Measurements from ENCODE around the gene NEURL3. TPM values are rescaled to one million over a fixed set of nuclear protein-coding genes. Genes with fewer than 3 reads are reported as not detected.

The NEURL3 gene
- polyA plus RNA-seq, 3 donors from 2014 or later = not detected

DNA sequence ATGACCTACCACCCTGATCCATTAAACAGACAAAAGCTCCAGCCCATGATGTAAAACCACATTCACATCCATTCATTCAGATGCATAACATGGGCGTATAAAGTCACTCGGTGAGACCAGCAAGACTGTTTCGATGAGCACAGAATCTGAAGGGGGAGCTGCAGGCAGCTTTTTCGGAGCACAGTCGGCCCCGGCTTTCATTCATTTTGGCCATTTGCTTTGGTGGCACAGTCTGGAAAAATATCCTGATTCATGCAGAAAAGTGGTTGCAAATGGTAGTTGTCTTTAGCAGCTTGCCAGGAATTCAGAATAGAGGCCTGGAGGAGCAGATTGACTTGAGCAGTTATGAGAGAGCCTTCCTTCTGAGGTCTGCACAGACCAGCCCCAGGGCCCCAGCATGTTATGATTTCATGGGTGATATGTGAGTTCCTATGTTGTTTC, 42.6 kb upstream of the NEURL3 start:
- DNase-seq = no peak
- peaks cover 23 to 42% (median 37%) of the 10 kb centered on the region in 3 donors for H3K36me3 Mint-ChIP-seq
- H3K4me1 Mint-ChIP-seq = peaks cover 55 to 58% of the 10 kb centered on the region in 2 donors
- no peaks in the 10 kb centered on the region for H3K9me3 Mint-ChIP-seq
- peak overlapping the region in 4 of 6 donors; percentile 49 to 64 (median 56) for H3K27ac Mint-ChIP-seq
- H3K4me3 Mint-ChIP-seq = peak overlapping the region; percentile 34 to 79 (median 50)
- H3K27me3 Mint-ChIP-seq (ENCODE audit: low read depth in 3 of 3) = peaks cover 8 to 16% (median 12%) of the 10 kb centered on the region in 3 donors

GRCh38 chr2:96547203-96547641, 42.1 kb upstream of the NEURL3 start:
- H3K4me3 Mint-ChIP-seq = peak overlapping the region; percentile 34 to 79 (median 50)
- H3K4me1 Mint-ChIP-seq = peaks cover 59 to 62% of the 10 kb centered on the region in 2 donors
- DNase-seq = no peak
- no peaks in the 10 kb centered on the region for H3K9me3 Mint-ChIP-seq
- H3K27me3 Mint-ChIP-seq (ENCODE audit: low read depth in 3 of 3) = peaks cover 8 to 16% (median 14%) of the 10 kb centered on the region in 3 donors
- H3K36me3 Mint-ChIP-seq = peaks cover 23 to 46% (median 37%) of the 10 kb centered on the region in 3 donors
- H3K27ac Mint-ChIP-seq = peak overlapping the region in 4 of 6 donors; percentile 49 to 64 (median 56)

- peaks cover 63 to 66% of the 10 kb centered on the region in 2 donors for H3K4me1 Mint-ChIP-seq
- DNase-seq = peak; percentile 36 to 53 (median 42)
- H3K36me3 Mint-ChIP-seq = peaks cover 23 to 46% (median 37%) of the 10 kb centered on the region in 3 donors
- H3K9me3 Mint-ChIP-seq = no peaks in the 10 kb centered on the region
- H3K4me3 Mint-ChIP-seq = peak overlapping the region; percentile 77 to 87 (median 85)
- peak overlapping the region in 5 of 6 donors; percentile 63 to 93 (median 85) for H3K27ac Mint-ChIP-seq
- H3K27me3 Mint-ChIP-seq (ENCODE audit: low read depth in 3 of 3) = peaks cover 8 to 16% (median 14%) of the 10 kb centered on the region in 3 donors
Measured at GRCh38 chr2:96546797-96547196, 41.6 kb upstream of the NEURL3 start.

GRCh38 chr2:96546321-96546720, 41.2 kb upstream of the NEURL3 start:
- peaks cover 23 to 46% (median 37%) of the 10 kb centered on the region in 3 donors for H3K36me3 Mint-ChIP-seq
- no peaks in the 10 kb centered on the region for H3K9me3 Mint-ChIP-seq
- peaks cover 68 to 71% of the 10 kb centered on the region in 2 donors for H3K4me1 Mint-ChIP-seq
- H3K4me3 Mint-ChIP-seq = peak overlapping the region; percentile 77 to 87 (median 85)
- H3K27me3 Mint-ChIP-seq (ENCODE audit: low read depth in 3 of 3) = peaks cover 8 to 16% (median 14%) of the 10 kb centered on the region in 3 donors
- DNase-seq = peak; percentile 75 to 80 (median 77)
- peak overlapping the region; percentile 77 to 93 (median 86) for H3K27ac Mint-ChIP-seq

DNA sequence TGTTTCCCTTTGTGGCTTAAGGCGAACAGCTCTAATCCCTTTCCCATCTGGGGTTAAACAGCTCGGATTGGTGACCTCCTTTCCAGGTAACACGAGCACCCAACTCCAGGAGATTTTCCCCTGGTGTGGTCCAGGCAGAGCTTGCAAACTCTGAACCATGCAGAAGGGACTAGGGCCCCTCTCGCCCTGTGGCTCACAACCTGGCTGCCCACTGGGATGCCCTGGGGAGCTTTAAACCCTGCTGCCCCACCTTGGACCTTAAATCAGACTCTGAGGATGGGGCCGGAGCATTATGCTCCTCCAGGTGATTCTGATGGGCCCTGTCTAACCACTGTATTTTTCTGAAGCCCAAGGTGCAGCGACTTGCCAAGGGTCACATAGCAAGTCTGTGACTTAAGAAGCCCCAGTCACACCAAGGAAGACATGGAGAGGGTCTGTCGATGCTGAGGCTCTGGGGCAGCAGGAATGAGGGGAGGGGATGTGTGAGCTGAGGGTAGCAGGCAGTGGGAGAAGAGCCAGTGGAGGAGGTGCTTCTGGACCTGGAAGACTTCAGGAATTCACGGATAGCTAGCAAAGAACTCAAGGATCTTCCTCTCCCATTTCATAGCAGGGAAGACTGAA, 37.3 kb upstream of the NEURL3 start:
- H3K4me1 Mint-ChIP-seq = peaks cover 84 to 86% of the 10 kb centered on the region in 2 donors
- DNase-seq = no peak
- H3K36me3 Mint-ChIP-seq = peaks cover 20 to 34% (median 31%) of the 10 kb centered on the region in 3 donors
- H3K27ac Mint-ChIP-seq = peak overlapping the region in 3 of 6 donors; percentile 10 to 75 (median 46)
- peaks cover 26 to 40% (median 36%) of the 10 kb centered on the region in 3 donors for H3K27me3 Mint-ChIP-seq (ENCODE audit: low read depth in 3 of 3)
- peak overlapping the region in 4 of 5 donors; percentile 38 to 76 (median 59) for H3K4me3 Mint-ChIP-seq
- no peaks in the 10 kb centered on the region for H3K9me3 Mint-ChIP-seq

GRCh38 chr2:96541398-96542152, 36.4 kb upstream of the NEURL3 start:
- Mint-ChIP-seq H3K9me3 (no peaks in the 10 kb centered on the region), H3K4me3 (peak overlapping the region in 4 of 5 donors; percentile 30 to 53 (median 41)), H3K27me3 (ENCODE audit: low read depth in 3 of 3) (peaks cover 33 to 44% (median 39%) of the 10 kb centered on the region in 3 donors), H3K4me1 (peaks cover 76 to 78% of the 10 kb centered on the region in 2 donors), H3K27ac (peak overlapping the region in 3 of 6 donors; percentile 17 to 69 (median 69)), H3K36me3 (peaks cover 18 to 30% (median 23%) of the 10 kb centered on the region in 3 donors)
- DNase-seq = no peak

GRCh38 chr2:96540136-96540535, 35.0 kb upstream of the NEURL3 start:
- no peak for DNase-seq
- Mint-ChIP-seq H3K4me1 (peaks cover 71 to 73% of the 10 kb centered on the region in 2 donors), H3K4me3 (peak overlapping the region; percentile 87 to 99 (median 94)), H3K36me3 (peaks cover 17 to 23% (median 18%) of the 10 kb centered on the region in 3 donors), H3K27ac (peak overlapping the region; percentile 89 to 99 (median 96)), H3K9me3 (no peaks in the 10 kb centered on the region), H3K27me3 (ENCODE audit: low read depth in 3 of 3) (peaks cover 27 to 37% (median 34%) of the 10 kb centered on the region in 3 donors)

- H3K4me3 Mint-ChIP-seq = peak overlapping the region; percentile 87 to 99 (median 94)
- H3K27me3 Mint-ChIP-seq (ENCODE audit: low read depth in 3 of 3) = peaks cover 24 to 37% (median 34%) of the 10 kb centered on the region in 3 donors
- no peak for DNase-seq
- peaks cover 11 to 17% (median 13%) of the 10 kb centered on the region in 3 donors for H3K36me3 Mint-ChIP-seq
- no peaks in the 10 kb centered on the region for H3K9me3 Mint-ChIP-seq
- peaks cover 64 to 68% of the 10 kb centered on the region in 2 donors for H3K4me1 Mint-ChIP-seq
- peak overlapping the region; percentile 89 to 99 (median 96) for H3K27ac Mint-ChIP-seq
Measured at GRCh38 chr2:96539215-96539920, 34.2 kb upstream of the NEURL3 start.

DNA sequence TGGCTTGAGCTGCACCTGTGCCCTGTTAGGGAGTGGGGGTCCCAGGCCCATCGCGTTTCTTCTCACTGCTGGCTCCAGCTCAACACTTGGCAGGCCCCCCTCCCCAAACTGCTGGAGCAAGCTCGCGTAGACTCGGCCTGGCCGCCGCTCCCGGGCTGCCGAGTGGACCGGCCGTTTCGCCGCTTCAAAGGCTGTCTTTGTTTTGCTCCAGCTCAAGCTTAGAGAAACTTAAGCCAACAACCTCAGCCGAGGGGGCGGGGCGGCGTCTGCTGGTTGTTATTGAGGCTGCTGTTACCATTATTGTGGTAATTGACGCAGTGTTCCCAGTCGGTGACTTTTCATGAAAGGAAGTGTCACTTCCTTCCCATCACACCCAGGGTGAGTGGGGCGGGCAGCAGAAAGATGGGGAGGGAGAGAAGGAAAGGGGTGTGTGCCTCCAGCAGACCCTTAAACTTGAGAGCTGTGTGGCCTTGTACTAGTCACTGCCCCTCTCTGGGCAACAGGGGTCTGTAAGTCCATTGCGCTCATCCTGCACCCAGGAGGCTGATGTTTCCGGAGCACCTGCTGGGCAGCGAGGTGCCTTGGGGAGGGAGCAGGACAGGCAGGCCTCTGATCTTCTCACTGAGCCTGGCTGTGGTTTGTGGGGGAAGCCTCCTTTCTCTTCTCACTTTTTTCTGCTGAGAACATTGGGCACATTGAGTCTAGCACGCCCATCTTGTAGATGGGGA, 33.5 kb upstream of the NEURL3 start:
- peaks cover 5 to 13% (median 7%) of the 10 kb centered on the region in 3 donors for H3K36me3 Mint-ChIP-seq
- H3K27ac Mint-ChIP-seq = peak overlapping the region; percentile 89 to 99 (median 96)
- H3K9me3 Mint-ChIP-seq = no peaks in the 10 kb centered on the region
- H3K4me1 Mint-ChIP-seq = peaks cover 59 to 66% of the 10 kb centered on the region in 2 donors
- peak overlapping the region; percentile 87 to 99 (median 94) for H3K4me3 Mint-ChIP-seq
- H3K27me3 Mint-ChIP-seq (ENCODE audit: low read depth in 3 of 3) = peaks cover 24 to 36% (median 31%) of the 10 kb centered on the region in 3 donors
- peak; percentile 93 to 95 (median 95) for DNase-seq

GRCh38 chr2:96537734-96538486, 32.8 kb upstream of the NEURL3 start:
- H3K27me3 Mint-ChIP-seq (ENCODE audit: low read depth in 3 of 3) = peaks cover 24 to 36% (median 28%) of the 10 kb centered on the region in 3 donors
- peaks cover 0 to 5% (median 0%) of the 10 kb centered on the region in 3 donors for H3K36me3 Mint-ChIP-seq
- H3K27ac Mint-ChIP-seq = peak overlapping the region; percentile 89 to 99 (median 96)
- DNase-seq = peak; percentile 66 to 76 (median 74)
- H3K9me3 Mint-ChIP-seq = no peaks in the 10 kb centered on the region
- H3K4me3 Mint-ChIP-seq = peak overlapping the region; percentile 87 to 99 (median 94)
- peaks cover 54 to 59% of the 10 kb centered on the region in 2 donors for H3K4me1 Mint-ChIP-seq

- peaks cover 52 to 55% of the 10 kb centered on the region in 2 donors for H3K4me1 Mint-ChIP-seq
- no peaks in the 10 kb centered on the region for H3K36me3 Mint-ChIP-seq
Measured at GRCh38 chr2:96537066-96537733, 32.0 kb upstream of the NEURL3 start.

More at GRCh38 chr2:96537066-96537733, 32.0 kb upstream of the NEURL3 start:
- H3K9me3 Mint-ChIP-seq = no peaks in the 10 kb centered on the region
- peaks cover 24 to 34% (median 30%) of the 10 kb centered on the region in 3 donors for H3K27me3 Mint-ChIP-seq (ENCODE audit: low read depth in 3 of 3)
- H3K27ac Mint-ChIP-seq = peak overlapping the region; percentile 86 to 99 (median 96)
- DNase-seq = peak; percentile 97 to 98 (median 98)
- H3K4me3 Mint-ChIP-seq = peak overlapping the region; percentile 87 to 99 (median 94)

Measured in immature natural killer cell (primary cell).